IMR-90 (cell line): ENCODE data around the gene CASTOR1. TPM values are rescaled to one million over a fixed set of nuclear protein-coding genes. Genes with fewer than 3 reads are reported as not detected.

Experiments
- ATAC-seq: fragments of 200-7000 bp; cut with Tn5 transposase; 2 replicates; pipeline ENCODE4 v1.9.1; 2020; ENCODE audit warnings: low read depth, mild to moderate bottlenecking, moderate library complexity
- BruUV-seq: library from RNA; stranded (reverse); fragments of 400-500 nt; replicated peaks from 2 replicates; lab custom pipeline; 2021; lab: Mats Ljungman, UMichigan
- CTCF ChIA-PET: fragments of 300-600 bp; formaldehyde crosslinking; extraction: SDS; loops from one replicate; lab custom pipeline; 2021; ENCODE audit warnings: antibody characterized with exemption; lab: Yijun Ruan, JAX
- POLR2A ChIA-PET: fragments of 300-600 bp; sonication (Branson Sonifier 250); formaldehyde crosslinking; loops from one replicate; lab custom pipeline; 2022; ENCODE audit warnings: antibody characterized with exemption; ENCODE audit not compliant: unreplicated experiment; lab: Charles Lee
- DNase-seq: peaks from one replicate; pipeline ENCODE4 v3.0.0; 2013
- H2AFZ ChIP-seq: replicated peaks from 2 replicates; pipeline ENCODE3; 2013; ENCODE audit warnings: low read length, mild to moderate bottlenecking; ENCODE audit not compliant: poor library complexity
- H2AK5ac ChIP-seq: 2 replicates; pipeline ENCODE4 v1.6.1; 2013; ENCODE audit warnings: low read depth, low read length, inconsistent platforms
- H2AK9ac ChIP-seq: replicated peaks from 2 replicates; pipeline ENCODE3; 2013; ENCODE audit warnings: mild to moderate bottlenecking, low read depth, low read length, moderate library complexity; ENCODE audit not compliant: poor library complexity
- H2BK120ac ChIP-seq: 2 replicates; pipeline ENCODE4 v1.6.1; 2013; ENCODE audit warnings: low read depth, low read length, inconsistent platforms
- H2BK15ac ChIP-seq: 3 replicates; pipeline ENCODE4 v1.6.1; 2013; ENCODE audit warnings: low read depth, low read length, inconsistent platforms
- H2BK20ac ChIP-seq: 2 replicates; pipeline ENCODE4 v1.6.1; 2013; ENCODE audit warnings: low read depth, mild to moderate bottlenecking, inconsistent platforms, low read length, moderate library complexity
- H2BK5ac ChIP-seq: 2 replicates; pipeline ENCODE4 v1.6.1; 2013; ENCODE audit warnings: mild to moderate bottlenecking, low read depth, low read length, inconsistent platforms; ENCODE audit not compliant: poor library complexity, severe bottlenecking
- H3K14ac ChIP-seq: replicated peaks from 2 replicates; pipeline ENCODE4 v1.6.1; 2013; ENCODE audit warnings: low read depth, low read length, inconsistent platforms
- H3K18ac ChIP-seq: 2 replicates; pipeline ENCODE4 v1.6.1; 2013; ENCODE audit warnings: low read depth, low read length, control low read depth
- H3K23ac ChIP-seq: 2 replicates; pipeline ENCODE4 v1.6.1; 2013; ENCODE audit warnings: low read depth, low read length, inconsistent platforms
- H3K27ac ChIP-seq: 2 replicates; pipeline ENCODE4 v1.5.1; 2013; ENCODE audit warnings: mild to moderate bottlenecking, control low read depth, low read length; ENCODE audit not compliant: insufficient read depth
- H3K27me3 ChIP-seq: 2 replicates; pipeline ENCODE4 v1.6.1; 2013; ENCODE audit warnings: low read length; ENCODE audit not compliant: control insufficient read depth, insufficient read depth
- H3K36me3 ChIP-seq: 2 replicates; pipeline ENCODE4 v1.6.1; 2013; ENCODE audit warnings: low read length, mixed read lengths; ENCODE audit not compliant: control insufficient read depth, insufficient read depth
- H3K4ac ChIP-seq: 2 replicates; pipeline ENCODE4 v1.6.1; 2013; ENCODE audit warnings: low read depth, low read length, inconsistent platforms
- H3K4me1 ChIP-seq: 2 replicates; pipeline ENCODE4 v1.6.1; 2013; ENCODE audit warnings: low read length, mixed read lengths; ENCODE audit not compliant: control insufficient read depth, insufficient read depth
- H3K4me2 ChIP-seq: 2 replicates; pipeline ENCODE4 v1.6.1; 2013; ENCODE audit warnings: low read depth, mild to moderate bottlenecking, control low read depth, low read length, moderate library complexity
- H3K4me3 ChIP-seq: 2 replicates; pipeline ENCODE4 v1.5.1; 2013; ENCODE audit warnings: low read depth, mild to moderate bottlenecking, control low read depth, low read length, moderate library complexity; ENCODE audit not compliant: insufficient read depth
- H3K56ac ChIP-seq: 2 replicates; pipeline ENCODE4 v1.6.1; 2013; ENCODE audit warnings: low read length, inconsistent platforms; ENCODE audit not compliant: insufficient read depth; ENCODE audit errors: extremely low read depth
- H3K79me1 ChIP-seq, 2 experiments: 2 replicates each; pipeline ENCODE4 v1.6.1; 2013; ENCODE audit warnings: low read length in 2 of 2, inconsistent platforms in 1 of 2, low read depth in 1 of 2
- H3K9ac ChIP-seq: 2 replicates; pipeline ENCODE4 v1.6.1; 2013; ENCODE audit warnings: low read depth, low read length, control low read depth
- H3K9me1 ChIP-seq: 2 replicates; pipeline ENCODE4 v1.6.1; 2013; ENCODE audit warnings: low read length, inconsistent platforms; ENCODE audit not compliant: insufficient read depth
- H3K9me3 ChIP-seq: 2 replicates; pipeline ENCODE4 v1.6.1; 2013; ENCODE audit warnings: low read length; ENCODE audit not compliant: control insufficient read depth, insufficient read depth
- H4K20me1 ChIP-seq: 2 replicates; pipeline ENCODE4 v1.6.1; 2013; ENCODE audit warnings: low read length, inconsistent platforms; ENCODE audit not compliant: insufficient read depth
- H4K5ac ChIP-seq: 2 replicates; pipeline ENCODE4 v1.6.1; 2013; ENCODE audit warnings: mild to moderate bottlenecking, low read depth, low read length, control low read depth
- H4K8ac ChIP-seq, 2 experiments: 2 replicates each; pipeline ENCODE4 v1.6.1; 2013; ENCODE audit warnings: low read depth in 2 of 2, low read length in 2 of 2, control low read depth in 1 of 2, inconsistent platforms in 1 of 2
- H4K91ac ChIP-seq: 2 replicates; pipeline ENCODE4 v1.6.1; 2013; ENCODE audit warnings: low read depth, low read length, inconsistent platforms; ENCODE audit not compliant: insufficient read depth
- POLR2A ChIP-seq: IDR thresholded peaks from 2 replicates; pipeline ENCODE4 v1.6.1; 2012; ENCODE audit warnings: mild to moderate bottlenecking, low read depth, low read length
- SMC3 ChIP-seq: fragments of 150-350 bp; IDR thresholded peaks from 2 replicates; pipeline ENCODE4 v1.6.1; 2016; ENCODE audit warnings: low read depth, mild to moderate bottlenecking, antibody characterized with exemption, low read length, moderate library complexity
- WGBS, 2 experiments: methylation state at CpG; one replicate each; pipeline versions ENCODE4 v1.1.5 to v1.1.7; 2013; ENCODE audit warnings: missing lambda C conversion rate in 2 of 2; ENCODE audit not compliant: insufficient read length in 1 of 2; ENCODE audit errors: extremely low coverage in 2 of 2; 5-methylcytosine and 5-hydroxymethylcytosine counted together
- dilution Hi-C: fragments of 300-500 bp; cut with HindIII; formaldehyde crosslinking; loops from one replicate; pipeline ENCODE4 v1.14.3; 2018; ENCODE audit warnings: low sequenced_read_pairs; ENCODE audit not compliant: unreplicated experiment
- in situ Hi-C: fragments of 300-500 bp; cut with MboI; formaldehyde crosslinking; loops from 3 replicates; pipeline ENCODE4 v1.14.3; 2019; ENCODE audit warnings: low sequenced_read_pairs, inconsistent platforms, mixed read lengths
- intact Hi-C: fragments of 100-400 bp; cut with micrococcal nuclease; formaldehyde crosslinking; loops from 2 replicates; pipeline ENCODE4 v1.10.0; 2022
- polyA plus RNA-seq, 3 experiments: library from polyadenylated mRNA; depleted of rRNA; stranded (reverse); fragments of >200 nt; gene quantifications; 2 replicates each; pipeline ENCODE4 v1.2.3, GENCODE V29; 2012; ENCODE audit warnings: low replicate concordance in 1 of 3
- total RNA-seq: library from RNA; depleted of rRNA; stranded (reverse); fragments of >200 nt; gene quantifications from 2 replicates; pipeline ENCODE4 v1.2.3, GENCODE V29; 2012

Gene CASTOR1
- total and polyA plus RNA-seq, 2 of the 4 experiments (the other 2 are of a cell fraction) = 10.6 to 23.5 TPM

DNA sequence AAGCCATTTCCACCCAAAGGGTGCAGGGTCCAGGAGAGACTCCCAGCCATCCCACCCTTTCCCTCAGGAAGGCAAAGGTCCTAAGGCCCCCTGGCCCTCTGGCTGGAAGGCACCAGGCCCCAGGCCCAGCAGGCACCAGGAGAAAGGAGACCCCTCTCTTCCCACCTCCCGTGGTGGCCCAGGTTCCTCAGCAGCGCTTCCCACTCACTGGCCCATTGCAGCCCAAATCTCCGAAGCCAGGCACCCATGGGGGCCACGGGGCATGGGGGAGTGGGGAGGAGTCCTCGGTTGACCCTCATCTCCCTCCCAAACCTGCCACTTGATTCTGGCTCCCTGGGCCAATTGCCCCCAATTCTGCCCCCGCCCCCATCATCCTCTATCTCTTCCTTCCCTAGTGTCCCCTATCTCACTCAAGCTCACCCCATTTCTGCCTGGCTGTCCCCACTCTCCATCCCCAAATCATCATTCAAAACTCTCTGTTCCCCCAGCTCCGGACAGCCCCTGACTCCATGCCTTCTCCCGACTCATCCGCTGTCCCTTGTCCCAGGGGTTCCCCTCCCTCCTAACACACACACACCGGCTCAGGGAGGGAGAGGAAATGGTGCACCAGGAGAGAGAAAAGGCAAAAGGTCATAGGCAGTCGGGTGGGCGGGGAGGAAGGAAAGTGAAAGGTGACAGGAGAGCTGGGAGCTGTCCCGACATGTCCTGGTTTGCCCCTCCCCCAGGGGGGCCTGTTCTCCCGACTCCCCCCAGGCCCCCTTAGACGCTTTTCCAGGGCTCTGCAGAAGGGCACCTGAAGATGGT, 43.9 kb downstream of the CASTOR1 start:
- H3K18ac ChIP-seq = peak overlapping the region; percentile 100
- H2BK15ac ChIP-seq = peak overlapping the region; percentile 100
- H2AK9ac ChIP-seq = peak overlapping the region; percentile 96
- H4K5ac ChIP-seq = peak overlapping the region; percentile 100
- peak overlapping the region; percentile 99 for H4K91ac ChIP-seq
- peak overlapping the region; percentile 84 for H2BK20ac ChIP-seq
- ATAC-seq = peak; percentile 1
- peak overlapping the region; percentile 100 for H3K9ac ChIP-seq
- no peak for TF ChIP-seq SMC3
- peak; percentile 25 for TF ChIP-seq POLR2A
- H2BK5ac ChIP-seq = peak overlapping the region; percentile 94
- H4K20me1 ChIP-seq = no peaks in the 10 kb centered on the region
- whole genome bisulfite sequencing, 2 experiments = no CpG with 5 or more reads among the region's 15 CpGs
- peaks cover 47% of the 10 kb centered on the region for H3K36me3 ChIP-seq
- BruUV-seq = no TSS peak
- H4K8ac ChIP-seq = peak overlapping the region; percentile 94 to 96
- peak overlapping the region; percentile 99 for H3K23ac ChIP-seq
- H3K27me3 ChIP-seq = no peaks in the 10 kb centered on the region
- H3K9me1 ChIP-seq = peaks cover 25% of the 10 kb centered on the region
- intact Hi-C loops = loop anchor here (5.0 kb wide), 1 partner anchor 88 kb away; no protein-coding TSS in a partner anchor
- no peaks in the 10 kb centered on the region for H3K9me3 ChIP-seq
- peak overlapping the region; percentile 94 for H3K4me2 ChIP-seq
- H3K27ac ChIP-seq = peak overlapping the region; percentile 100
- ChIA-PET CTCF (no interaction called here), POLR2A (interaction anchor here (0.5 to 0.8 kb wide), 2 partner anchors 33 to 137 kb away, joined by 3 to 4 read pairs; no protein-coding TSS in a partner anchor)
- H3K56ac ChIP-seq = peak overlapping the region; percentile 87
- peak overlapping the region; percentile 89 for H2AFZ ChIP-seq
- in situ Hi-C loops = no loop called here
- H3K4ac ChIP-seq = peak overlapping the region; percentile 100
- dilution Hi-C loops = no loop called here
- H3K4me3 ChIP-seq = peak overlapping the region; percentile 87
- H2AK5ac ChIP-seq = peak overlapping the region; percentile 100
- peak overlapping the region; percentile 99 for H2BK120ac ChIP-seq
- H3K79me1 ChIP-seq = peaks cover 37 to 60% of the 10 kb centered on the region in 2 experiments
- no peak for DNase-seq
- peak overlapping the region; percentile 98 for H3K14ac ChIP-seq
- peaks cover 66% of the 10 kb centered on the region for H3K4me1 ChIP-seq
